OCI-M2 (cell line): Measurements from ENCODE around the gene OMA1.

Source experiments
- DNase-seq: peaks from one replicate; lab custom pipeline; 2025; ENCODE audit not compliant: unreplicated experiment; lab: John Stamatoyannopoulos, UW

The OMA1 gene

DNA sequence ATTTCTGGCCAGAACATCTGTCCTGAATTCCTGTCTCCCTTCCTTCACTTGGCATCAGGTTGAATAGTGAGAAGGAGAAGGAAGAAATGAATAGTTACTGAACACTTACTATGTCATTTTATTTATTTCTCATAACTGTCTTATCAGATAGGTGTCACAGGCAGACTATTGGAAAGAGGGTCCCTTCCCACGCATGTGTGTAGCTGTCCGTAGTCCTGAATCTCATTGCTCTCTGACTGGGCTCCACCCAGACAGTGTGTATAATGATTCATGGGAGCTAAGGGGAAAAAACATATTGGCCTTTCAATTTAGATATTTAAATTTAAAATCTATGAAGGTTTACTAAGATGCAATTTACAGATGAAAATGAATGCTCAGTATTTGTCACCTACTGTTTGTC lies 86.1 kb downstream of the OMA1 start:
- DNase-seq: no peak

DNA sequence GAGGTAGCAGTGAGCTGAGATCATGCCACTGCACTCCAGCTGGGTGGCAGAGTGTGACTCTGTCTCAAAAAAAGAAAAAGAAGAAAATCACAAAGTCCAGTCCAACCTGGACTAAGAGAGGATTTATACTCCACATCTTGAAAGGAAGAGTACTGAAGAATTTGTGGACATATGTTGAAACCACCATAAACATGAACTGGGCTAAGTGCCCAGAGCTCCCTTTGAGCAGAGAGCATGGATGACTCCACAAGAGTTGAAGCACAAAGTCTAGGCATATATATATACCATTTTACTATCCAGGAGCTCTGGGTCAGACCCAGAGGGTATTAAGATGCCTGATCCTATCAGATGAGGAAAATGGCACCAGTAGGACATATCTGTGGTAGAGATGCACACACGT lies 86.6 kb downstream of the OMA1 start:
- no peak for DNase-seq

DNA sequence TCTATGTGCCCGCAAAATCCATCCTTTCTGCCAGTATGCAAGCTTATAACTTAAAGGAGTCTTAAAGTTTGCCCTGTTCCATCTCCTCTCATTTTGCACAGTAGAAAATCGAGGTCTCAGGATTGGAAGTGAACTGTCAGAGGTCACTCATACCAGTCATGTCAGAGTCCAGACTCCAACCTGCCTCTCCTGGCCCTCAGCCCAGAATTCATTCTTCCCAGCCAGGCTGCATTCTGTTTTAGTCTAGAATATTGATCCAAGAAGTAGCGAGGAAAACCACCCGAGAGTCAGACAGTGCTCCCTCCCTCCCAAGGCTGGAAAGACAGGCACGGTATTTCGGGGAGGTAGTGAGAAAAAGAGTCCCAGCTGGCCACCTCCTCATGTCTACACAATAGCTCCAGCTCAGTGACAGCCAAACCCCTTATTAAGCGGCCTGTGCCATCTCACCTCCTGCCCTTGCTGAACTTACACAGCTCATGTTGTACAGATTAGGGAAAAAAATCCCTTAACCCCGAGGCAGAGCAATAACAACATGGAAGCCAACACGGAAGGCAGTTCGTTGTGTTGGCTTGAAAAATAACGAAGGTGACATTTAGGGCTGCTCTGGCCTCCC lies 89.4 kb downstream of the OMA1 start:
- no peak for DNase-seq

DNA sequence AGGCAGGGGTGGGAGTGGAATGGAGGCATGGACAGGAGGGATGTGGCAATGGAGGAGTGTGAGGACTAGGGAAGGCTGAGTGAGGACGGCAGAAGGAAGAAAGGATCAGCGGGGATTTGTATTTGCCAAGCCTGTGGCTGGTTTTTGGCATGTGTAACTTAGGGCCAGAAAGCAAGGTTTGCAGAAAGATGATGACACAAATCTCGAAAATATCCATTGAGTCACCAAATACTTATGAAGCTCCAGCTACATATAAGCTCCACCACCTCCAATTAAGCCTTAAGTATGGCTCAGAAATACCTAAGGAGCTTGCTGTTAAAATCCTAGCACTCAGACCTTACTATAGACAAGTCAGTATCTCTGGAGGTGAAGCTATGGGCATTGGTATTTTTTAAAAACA lies 90.1 kb downstream of the OMA1 start:
- DNase-seq: no peak

DNA sequence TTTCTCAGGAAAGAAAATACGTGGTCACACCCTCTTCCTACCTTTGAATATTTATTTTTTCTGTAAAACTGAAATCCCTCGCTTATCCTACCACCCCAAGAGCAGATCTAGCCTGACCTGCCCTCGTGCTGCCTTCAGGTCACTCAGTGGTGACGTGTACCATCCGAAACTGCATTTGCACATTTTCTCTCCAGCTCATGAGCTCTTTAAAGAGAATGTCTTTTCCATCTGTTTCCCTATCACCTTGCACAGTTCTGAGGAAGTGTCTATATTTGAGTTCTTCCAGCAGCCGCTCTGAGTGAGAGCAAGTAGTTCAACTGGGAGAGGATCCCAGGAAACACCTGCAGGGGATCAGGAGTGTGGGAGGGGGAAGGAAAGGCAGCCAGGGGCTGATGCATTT lies 91.7 kb downstream of the OMA1 start:
- no peak for DNase-seq

DNA sequence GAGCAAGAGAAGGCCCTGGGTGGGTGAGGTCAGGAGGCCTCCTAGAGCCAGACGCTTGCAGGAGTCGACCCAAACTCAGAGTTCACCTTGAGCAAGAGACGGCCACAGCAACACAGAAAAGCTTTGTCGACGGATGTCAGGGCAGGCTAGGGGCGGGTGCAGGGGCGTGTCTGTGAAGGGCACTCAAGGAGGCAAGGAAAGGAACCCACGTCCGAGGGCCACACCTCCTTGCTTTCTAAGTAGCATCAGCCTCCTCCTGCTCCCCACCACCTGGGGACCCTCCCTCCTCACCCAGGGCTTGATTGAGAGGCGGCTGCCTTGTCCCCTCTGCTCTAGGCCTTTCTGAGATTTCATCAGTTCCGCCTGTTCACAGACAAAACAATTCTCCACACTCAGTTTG lies 92.1 kb downstream of the OMA1 start:
- DNase-seq: no peak

DNA sequence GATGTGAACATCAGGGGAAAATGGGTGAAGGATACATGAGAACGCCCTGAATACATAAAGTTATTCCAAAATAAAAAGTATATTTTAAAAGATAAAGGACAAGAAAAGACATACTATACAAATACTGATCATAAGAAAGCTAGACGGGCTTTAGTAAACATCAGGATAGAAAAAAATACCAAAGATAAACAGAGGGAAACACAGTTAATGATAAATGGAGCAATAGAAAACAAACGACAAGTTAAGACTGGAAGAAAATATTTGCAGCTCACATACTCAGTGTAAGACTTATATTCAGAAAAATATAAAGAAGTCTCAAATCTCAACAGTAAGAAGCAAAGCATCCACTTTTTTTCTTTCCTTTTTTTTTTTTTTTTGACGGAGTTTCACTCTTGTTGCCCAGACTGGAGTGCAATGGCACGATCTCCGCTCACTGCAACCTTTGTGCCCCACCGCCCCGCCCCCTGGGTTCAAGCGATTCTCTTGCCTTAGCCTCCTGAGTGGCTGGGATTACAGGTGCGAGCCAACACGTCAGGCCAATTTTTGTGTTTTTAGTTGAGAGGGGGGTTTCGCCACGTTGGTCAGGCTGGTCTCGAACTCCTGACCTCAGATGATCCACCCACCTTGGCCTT lies 94.8 kb downstream of the OMA1 start:
- no peak for DNase-seq

DNA sequence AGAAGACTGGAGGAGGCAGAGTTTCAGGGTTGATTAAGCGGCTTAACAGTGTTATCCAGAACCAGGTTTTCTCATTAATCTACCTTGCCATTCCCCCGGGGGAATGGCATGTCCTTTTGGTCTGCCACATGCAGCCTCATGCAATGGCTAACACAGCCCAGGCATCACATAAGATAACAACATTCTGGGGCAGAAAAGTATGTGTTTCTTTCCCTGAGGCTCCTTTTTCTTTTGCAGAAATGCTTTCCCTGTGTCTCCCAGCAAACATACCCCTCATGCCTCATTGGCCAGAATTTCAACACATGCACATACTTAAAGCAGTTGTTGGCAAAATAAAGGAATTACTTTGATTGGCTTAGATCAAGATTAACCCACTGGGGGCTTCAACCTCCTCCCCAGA lies 98.6 kb downstream of the OMA1 start:
- no peak for DNase-seq

DNA sequence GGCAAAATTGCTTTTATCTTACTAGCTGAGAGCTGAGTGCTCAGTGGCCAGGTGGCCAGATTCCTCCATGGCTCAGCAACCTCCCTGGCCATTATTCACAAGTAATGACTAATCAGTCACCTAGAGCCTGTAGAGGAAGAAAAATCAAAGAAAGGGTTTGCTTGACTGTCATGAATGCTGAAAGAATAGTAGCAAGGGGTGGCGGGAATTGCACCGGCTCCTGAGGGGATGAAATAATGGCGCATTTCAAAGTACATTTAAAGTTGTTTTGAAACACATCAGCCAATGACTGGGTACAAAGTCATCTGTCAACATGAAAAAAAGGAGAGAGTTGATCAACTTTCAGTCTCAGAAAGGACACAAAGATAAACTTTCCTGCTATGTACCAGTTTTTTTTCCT lies 99.5 kb downstream of the OMA1 start:
- DNase-seq: no peak

DNA sequence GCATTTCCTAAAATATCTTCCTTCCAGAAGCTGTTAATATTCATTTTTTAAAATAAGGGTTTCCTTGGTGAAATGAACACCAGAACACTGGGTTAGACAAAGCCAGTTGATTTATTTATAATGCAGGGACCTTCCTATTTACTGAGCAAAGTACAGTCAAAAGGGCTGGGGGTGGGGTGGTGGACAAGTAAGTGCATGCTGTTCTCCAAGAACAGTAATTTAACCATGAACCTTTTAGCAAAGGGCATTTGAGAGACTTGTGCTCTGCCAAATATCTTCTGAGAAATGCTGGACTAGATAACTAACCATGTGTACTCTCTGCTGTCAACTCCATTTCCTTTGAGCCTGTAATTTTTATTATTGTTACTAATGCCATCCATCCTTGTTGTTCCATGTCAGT lies 100.2 kb downstream of the OMA1 start:
- DNase-seq: no peak

DNA sequence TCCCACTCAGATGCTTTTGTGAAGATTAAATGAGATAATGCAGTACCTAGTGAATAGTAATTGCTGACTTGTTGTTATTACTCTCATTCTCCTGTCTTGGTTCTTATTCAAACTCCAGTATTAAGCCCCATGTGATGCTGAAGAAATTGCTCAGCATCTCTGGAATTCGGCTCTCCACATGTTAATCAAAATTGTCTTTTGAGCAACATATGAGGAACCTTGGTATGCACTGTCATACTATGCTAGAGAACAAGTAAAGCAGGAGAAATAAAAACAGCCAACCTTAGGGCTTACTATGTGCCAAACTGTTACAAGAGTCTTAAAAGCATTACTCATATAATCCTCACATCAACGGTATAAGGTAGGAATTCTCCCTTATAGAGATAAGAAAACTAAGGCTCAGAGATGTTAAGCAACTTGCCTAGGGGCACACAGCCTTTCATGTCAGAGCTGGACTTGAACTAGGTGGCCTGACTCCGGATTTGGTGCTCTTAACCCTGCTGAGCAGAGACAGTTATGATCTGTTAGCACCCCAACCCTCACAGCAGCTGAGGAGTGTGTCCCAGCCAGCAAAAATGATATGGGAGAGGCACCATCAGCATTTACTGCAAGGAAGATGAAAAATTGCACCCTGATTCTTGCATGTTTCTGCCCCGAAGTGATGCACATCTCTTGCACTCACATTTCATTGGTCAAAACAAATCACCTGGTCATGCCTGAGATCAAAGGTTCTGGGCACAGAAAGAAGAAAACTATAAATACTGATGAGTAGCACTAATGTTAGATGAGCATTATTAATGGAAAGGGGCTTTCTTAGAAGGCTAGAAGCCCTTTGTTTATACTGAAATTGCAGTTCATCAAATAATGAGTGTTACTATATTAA lies 102.3 kb downstream of the OMA1 start:
- DNase-seq: no peak

DNA sequence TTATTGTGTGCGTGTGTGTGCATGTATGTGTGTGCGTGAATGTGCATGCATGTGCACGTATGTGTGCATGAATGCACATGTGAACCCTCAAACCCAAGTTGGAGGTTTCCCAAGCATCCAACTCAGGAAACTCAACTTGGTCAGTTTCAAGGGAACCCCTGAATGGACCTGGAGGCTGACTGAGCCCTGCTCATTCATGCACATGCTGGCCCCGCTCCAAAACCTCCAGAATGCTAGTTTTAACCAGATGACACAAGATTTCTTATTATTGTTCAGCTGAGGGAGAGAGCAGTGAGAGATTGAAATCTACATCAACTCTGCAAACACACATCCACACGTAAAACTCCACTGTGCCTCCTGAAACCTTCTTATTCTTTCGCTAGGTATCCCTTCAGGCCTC lies 104.4 kb downstream of the OMA1 start:
- no peak for DNase-seq

DNA sequence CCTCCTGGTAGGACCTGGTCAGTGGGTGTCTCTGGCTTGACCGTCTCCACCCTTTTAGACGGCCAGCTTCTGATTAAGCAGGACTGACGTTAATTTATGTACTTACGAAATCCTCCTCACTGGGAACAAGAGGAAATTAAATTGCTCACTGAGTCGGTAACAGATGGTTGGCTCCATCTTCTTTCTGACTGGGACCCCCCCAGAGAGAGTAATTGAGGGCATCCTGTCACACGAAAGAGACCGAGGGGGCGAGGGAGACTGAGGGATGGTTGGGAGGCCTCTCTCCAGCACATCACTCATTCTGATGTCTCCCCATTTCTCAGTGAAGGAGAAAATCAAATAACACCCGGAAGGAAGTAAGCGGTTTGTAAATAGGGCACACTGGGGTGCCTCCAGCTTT lies 104.8 kb downstream of the OMA1 start:
- DNase-seq: no peak

DNA sequence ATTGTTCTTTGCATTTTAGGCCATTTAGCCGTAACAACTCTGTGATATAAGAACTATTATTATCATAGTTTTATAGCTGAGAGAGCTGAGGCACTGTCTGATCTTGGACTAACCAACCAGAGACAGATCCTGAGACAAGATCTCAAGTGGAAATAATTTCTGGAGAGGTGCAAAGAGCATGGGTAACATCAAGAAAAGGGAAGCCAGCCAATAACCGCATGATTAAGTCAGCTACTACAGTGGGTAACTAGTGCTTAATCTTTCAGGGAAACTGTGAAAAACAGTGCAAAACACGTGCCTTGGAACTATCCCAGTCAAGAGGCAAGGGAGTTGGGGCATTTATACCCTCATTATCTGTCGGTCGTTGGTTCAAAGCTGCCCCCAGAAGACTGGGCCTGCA lies 105.8 kb downstream of the OMA1 start:
- no peak for DNase-seq

DNA sequence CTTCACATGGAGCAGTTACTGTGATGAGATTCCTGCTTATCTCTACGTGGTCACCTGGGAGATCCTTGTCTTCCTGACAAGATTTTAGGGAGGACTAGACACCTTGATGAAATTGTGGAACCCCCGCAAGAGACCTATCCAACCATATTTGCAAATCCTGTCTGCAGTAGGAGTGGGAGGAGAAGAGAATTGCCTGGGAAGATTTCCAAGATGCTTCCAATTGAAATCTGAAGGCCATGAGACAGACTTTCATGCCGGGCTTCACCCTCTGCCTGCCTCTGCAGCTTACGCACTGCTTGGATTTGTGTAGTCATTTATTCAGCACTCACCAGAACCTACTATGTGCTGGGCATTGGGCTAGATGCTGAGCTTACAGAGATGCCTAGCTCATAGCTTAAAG lies 106.6 kb downstream of the OMA1 start:
- DNase-seq: no peak

DNA sequence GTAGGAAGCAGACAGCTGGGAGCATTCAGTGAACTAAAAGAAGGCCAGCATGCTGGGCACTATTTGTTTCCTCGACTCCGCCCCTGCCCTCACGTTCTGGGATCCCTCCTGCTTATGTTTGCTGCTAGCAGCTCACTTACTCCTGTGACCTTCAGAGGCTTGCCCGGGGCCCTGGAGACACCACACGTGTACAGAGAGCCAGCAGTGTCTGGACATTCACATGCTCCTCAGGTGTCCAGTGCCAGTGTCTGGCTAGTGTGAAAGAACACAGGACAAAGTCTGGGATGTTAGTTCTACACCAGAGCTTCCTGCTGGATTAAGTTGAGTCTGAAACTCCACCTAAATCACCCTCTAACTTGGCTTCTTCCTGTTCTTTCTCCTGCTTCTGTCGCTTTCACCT lies 108.1 kb downstream of the OMA1 start:
- DNase-seq: no peak

DNA sequence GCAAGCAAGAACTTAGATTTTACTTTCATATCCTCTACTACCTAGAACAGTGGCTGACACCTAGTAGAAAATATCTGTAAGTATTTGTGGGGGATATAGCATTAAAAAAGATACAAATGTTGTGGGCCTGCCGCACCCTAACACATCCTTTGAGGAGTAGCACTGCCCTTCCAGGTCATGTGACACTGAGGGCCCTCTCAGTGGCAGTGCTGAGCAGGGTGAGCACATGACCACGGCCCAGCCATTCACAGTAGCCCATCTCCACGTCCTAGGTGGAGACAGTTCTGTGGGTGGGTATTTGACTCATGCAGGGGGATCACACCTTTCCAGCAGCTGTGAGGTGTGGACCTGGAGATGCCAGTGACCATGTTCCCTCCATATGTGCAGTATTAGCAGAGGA lies 108.9 kb downstream of the OMA1 start:
- no peak for DNase-seq

DNA sequence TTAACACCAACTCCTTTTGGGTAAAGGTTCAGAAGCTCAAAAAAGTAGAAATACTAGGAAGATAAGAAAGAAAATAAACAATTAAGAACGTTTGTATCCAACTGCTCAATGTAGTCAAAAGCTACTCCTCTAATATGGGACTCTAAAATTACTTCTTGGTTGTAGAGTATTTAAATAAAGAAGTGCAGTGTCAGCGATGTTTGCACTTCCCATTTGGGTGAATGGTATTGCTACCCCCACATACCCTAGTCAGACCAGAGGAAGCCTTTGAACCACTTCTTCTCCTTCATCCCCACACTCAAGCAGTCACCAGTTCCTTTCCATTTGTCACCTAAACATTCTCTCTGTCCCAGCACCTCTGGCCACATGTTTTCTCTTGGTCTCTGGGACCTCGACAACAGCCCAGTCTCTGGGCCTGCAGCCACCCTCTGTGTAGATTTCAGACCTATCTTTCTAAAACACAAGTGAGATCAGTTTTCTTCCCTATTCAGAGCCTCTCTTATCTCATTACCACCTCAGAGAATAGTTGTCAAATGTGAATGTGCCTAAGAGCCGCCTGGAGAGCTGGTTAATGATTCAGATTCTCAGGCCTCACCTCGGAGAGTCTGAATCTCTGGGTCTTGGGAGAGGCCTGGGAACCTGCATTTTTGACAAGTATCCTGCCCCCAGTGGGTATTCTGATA lies 109.8 kb downstream of the OMA1 start:
- peak; percentile 36 for DNase-seq

DNA sequence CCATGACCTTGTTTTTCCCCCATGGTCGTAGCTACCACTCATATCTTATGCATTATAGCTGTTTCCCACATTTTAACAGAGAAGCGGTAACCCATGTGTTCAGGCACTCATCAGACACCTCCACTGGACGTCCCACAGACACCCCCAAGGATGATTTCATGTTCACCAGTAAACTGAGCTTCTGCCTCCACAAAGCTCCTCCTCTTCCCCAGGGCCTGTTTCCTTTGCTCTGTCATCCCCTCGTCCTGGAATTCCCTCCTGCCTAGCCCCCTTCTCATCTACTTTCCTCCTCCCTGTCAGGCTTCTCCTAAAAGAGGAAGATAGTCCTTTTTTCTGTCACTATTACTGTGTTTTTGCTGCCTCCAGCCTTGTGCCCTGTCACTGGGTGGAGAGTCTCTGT lies 111.2 kb downstream of the OMA1 start:
- no peak for DNase-seq

DNA sequence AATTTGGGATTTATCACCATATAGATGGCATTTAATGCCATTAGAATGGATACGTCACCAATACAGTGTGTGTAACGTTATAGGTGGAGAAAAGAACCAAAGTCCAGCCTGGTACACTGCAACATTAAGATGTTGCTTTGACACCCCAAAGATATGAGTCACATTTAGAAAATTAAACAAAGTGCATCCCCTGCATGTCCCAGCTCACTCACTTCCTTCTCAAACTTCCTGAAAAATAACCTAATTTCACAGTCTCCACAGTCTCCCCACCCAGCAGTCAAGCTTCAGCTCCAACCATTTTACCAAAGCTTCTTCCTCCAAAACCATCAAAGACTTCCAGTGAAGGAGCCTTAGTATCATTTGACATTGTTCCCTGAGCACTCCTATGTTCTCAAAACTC lies 111.9 kb downstream of the OMA1 start:
- DNase-seq: no peak

DNA sequence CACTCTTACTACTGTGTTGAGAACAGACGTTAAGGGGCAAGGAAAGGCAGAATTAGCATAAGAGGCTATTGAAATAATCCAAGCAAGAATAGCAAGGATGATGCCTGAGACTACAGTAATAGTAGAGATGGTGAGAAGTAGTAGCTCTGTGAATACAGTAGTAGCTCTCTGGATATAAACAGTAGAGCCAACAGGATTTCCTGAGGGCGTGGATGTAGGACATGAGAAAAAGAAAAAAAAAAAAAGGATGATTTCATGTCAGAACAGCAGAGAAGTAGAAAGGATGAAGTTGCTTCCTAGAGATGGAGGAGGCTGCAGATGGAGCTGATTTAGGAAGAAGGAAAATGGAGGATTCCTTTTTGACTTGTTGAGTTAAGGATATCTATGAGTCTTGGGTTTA lies 112.3 kb downstream of the OMA1 start:
- no peak for DNase-seq
